SK-N-SH treated with all-trans-retinoic acid at 6 μM for 48 hours (cell line): ENCODE measurements around the gene AACS.

ENCODE experiments used
- ATAC-seq: fragments of 200-7000 bp; cut with Tn5 transposase; 3 replicates; pipeline ENCODE4 v1.9.1; 2020; ENCODE audit warnings: mild to moderate bottlenecking, moderate library complexity
- ARNTL ChIP-seq: fragments of 450-650 bp; formaldehyde crosslinking; IDR thresholded peaks from 2 replicates; pipeline ENCODE4 v1.5.0; 2020; ENCODE audit warnings: low read depth, mild to moderate bottlenecking, moderate library complexity, borderline replicate concordance
- BACH2 ChIP-seq: fragments of 250-450 bp; sonication (Bioruptor Pico); IDR thresholded peaks from 2 replicates; pipeline ENCODE4 v1.9.0; 2021; ENCODE audit warnings: mild to moderate bottlenecking, borderline replicate concordance
- CREB5 ChIP-seq: fragments of 250-450 bp; sonication (Bioruptor Pico); IDR thresholded peaks from 2 replicates; pipeline ENCODE4 v1.5.1; 2020; ENCODE audit warnings: low read depth, mild to moderate bottlenecking, moderate library complexity
- CSDC2 ChIP-seq: fragments of 250-450 bp; sonication (Bioruptor Pico); IDR thresholded peaks from 2 replicates; pipeline ENCODE4 v1.5.0; 2020; ENCODE audit warnings: mild to moderate bottlenecking, moderate library complexity
- CSRNP3 ChIP-seq: fragments of 250-450 bp; sonication (Bioruptor Pico); IDR thresholded peaks from 2 replicates; pipeline ENCODE4 v1.5.1; 2021; ENCODE audit warnings: mild to moderate bottlenecking, moderate library complexity
- GLIS3 ChIP-seq: fragments of 250-450 bp; sonication (Bioruptor Pico); IDR thresholded peaks from 2 replicates; pipeline ENCODE4 v1.5.0; 2020; ENCODE audit warnings: mild to moderate bottlenecking, moderate library complexity
- ISL1 ChIP-seq: fragments of 250-450 bp; sonication (Bioruptor Pico); IDR thresholded peaks from 2 replicates; pipeline ENCODE4 v2.1.2; 2022; ENCODE audit warnings: mild to moderate bottlenecking, moderate library complexity
- OSR1 ChIP-seq: fragments of 250-450 bp; sonication (Bioruptor Pico); IDR thresholded peaks from 2 replicates; pipeline ENCODE4 v1.8.0; 2022; ENCODE audit warnings: moderate library complexity, mild to moderate bottlenecking, inconsistent platforms
- PATZ1 ChIP-seq: fragments of 250-450 bp; sonication (Bioruptor Pico); IDR thresholded peaks from 2 replicates; pipeline ENCODE4 v1.8.0; 2020; ENCODE audit warnings: mild to moderate bottlenecking, moderate library complexity, borderline replicate concordance
- POU6F1 ChIP-seq: fragments of 250-450 bp; sonication (Bioruptor Pico); IDR thresholded peaks from 2 replicates; pipeline ENCODE4 v1.8.0; 2021; ENCODE audit warnings: low read depth, mild to moderate bottlenecking, moderate library complexity, borderline replicate concordance
- PPARA ChIP-seq: fragments of 250-450 bp; sonication (Bioruptor Pico); IDR thresholded peaks from 2 replicates; pipeline ENCODE4 v1.5.0; 2020; ENCODE audit warnings: mild to moderate bottlenecking, borderline replicate concordance
- RARB ChIP-seq: fragments of 250-450 bp; sonication (Bioruptor Pico); IDR thresholded peaks from 2 replicates; pipeline ENCODE4 v1.8.0; 2021; ENCODE audit warnings: mild to moderate bottlenecking, moderate library complexity
- SNAI2 ChIP-seq: fragments of 250-450 bp; sonication (Bioruptor Pico); IDR thresholded peaks from 2 replicates; pipeline ENCODE4 v1.5.0; 2020; ENCODE audit warnings: mild to moderate bottlenecking, moderate library complexity
- TOX ChIP-seq: fragments of 250-450 bp; sonication (Bioruptor Pico); IDR thresholded peaks from 2 replicates; pipeline ENCODE4 v1.8.0; 2021; ENCODE audit warnings: mild to moderate bottlenecking, moderate library complexity, borderline replicate concordance
- TSHZ2 ChIP-seq: fragments of 250-450 bp; sonication (Bioruptor Pico); IDR thresholded peaks from 2 replicates; pipeline ENCODE4 v1.5.0; 2020; ENCODE audit warnings: mild to moderate bottlenecking, moderate library complexity
- ZC3H10 ChIP-seq: fragments of 250-450 bp; sonication (Bioruptor Pico); IDR thresholded peaks from 2 replicates; pipeline ENCODE4 v1.5.1; 2021; ENCODE audit warnings: mild to moderate bottlenecking, moderate library complexity
- ZFP3 ChIP-seq: fragments of 250-450 bp; sonication (Bioruptor Pico); IDR thresholded peaks from 2 replicates; pipeline ENCODE4 v1.5.0; 2020; ENCODE audit warnings: mild to moderate bottlenecking, moderate library complexity
- ZFP30 ChIP-seq: fragments of 450-650 bp; formaldehyde crosslinking; IDR thresholded peaks from 2 replicates; pipeline ENCODE4 v1.5.0; 2022; ENCODE audit warnings: mild to moderate bottlenecking, moderate library complexity
- ZNF565 ChIP-seq: fragments of 450-650 bp; formaldehyde crosslinking; conservative IDR thresholded peaks from 2 replicates; pipeline ENCODE4 v1.5.0; 2020; ENCODE audit warnings: low read depth, mild to moderate bottlenecking, moderate library complexity
- ZNF70 ChIP-seq: fragments of 450-650 bp; formaldehyde crosslinking; IDR thresholded peaks from 2 replicates; pipeline ENCODE4 v1.5.0; 2020; ENCODE audit warnings: mild to moderate bottlenecking, moderate library complexity

Gene AACS

GRCh38 chr12:125135906-125136305, 70.7 kb downstream of the AACS start:
- TF ChIP-seq TSHZ2 (CRISPR knock-in tag) (no peak), OSR1 (CRISPR knock-in tag) (no peak), ARNTL (CRISPR knock-in tag) (no peak), ZFP30 (no peak)
- ATAC-seq, result no peak

- ATAC-seq, result no peak
- TF ChIP-seq CSDC2 (CRISPR knock-in tag), result no peak
- TF ChIP-seq POU6F1, result no peak
Observed at GRCh38 chr12:125136702-125137101, 71.5 kb downstream of the AACS start.

- no peak for TF ChIP-seq OSR1 (CRISPR knock-in tag)
- no peak for TF ChIP-seq ISL1 (CRISPR knock-in tag)
- no peak for TF ChIP-seq BACH2 (CRISPR knock-in tag)
- no peak for TF ChIP-seq PATZ1 (CRISPR knock-in tag)
- TF ChIP-seq TSHZ2 (CRISPR knock-in tag), result no peak
- no peak for TF ChIP-seq ARNTL (CRISPR knock-in tag)
- no peak for TF ChIP-seq CSRNP3
- TF ChIP-seq RARB (CRISPR knock-in tag), result no peak
- no peak for TF ChIP-seq GLIS3 (CRISPR knock-in tag)
- no peak for TF ChIP-seq ZC3H10
- TF ChIP-seq SNAI2 (CRISPR knock-in tag), result no peak
- TF ChIP-seq TOX, result no peak
- TF ChIP-seq PPARA (CRISPR knock-in tag), result no peak
- TF ChIP-seq ZFP3, result no peak
- TF ChIP-seq CREB5 (CRISPR knock-in tag), result no peak
- no peak for TF ChIP-seq ZNF565 (CRISPR knock-in tag)
- TF ChIP-seq ZNF70 (CRISPR knock-in tag), result no peak
- no peak for ATAC-seq
Observed at GRCh38 chr12:125137766-125138344, 72.6 kb downstream of the AACS start.
